HEK293 (cell line): ENCODE measurements around the gene CNTRL.
"Not testable (repeated sequence)": the region's sequence is repeated elsewhere in the genome, so short reads cannot be mapped to it uniquely, and the experiment has no call there.

Experiments used
- CTCF ChIA-PET: fragments of 350-600 bp; formaldehyde crosslinking; extraction: SDS; loops from one replicate; lab custom pipeline; 2021; ENCODE audit warnings: antibody characterized with exemption; lab: Yijun Ruan, JAX
- POLR2A ChIA-PET: fragments of 300-600 bp; formaldehyde crosslinking; extraction: SDS; loops from one replicate; lab custom pipeline; 2020; ENCODE audit warnings: antibody characterized with exemption, inconsistent platforms; lab: Yijun Ruan, JAX
- H3K27ac ChIP-seq: fragments of 200-500 bp; sonication (Bioruptor generic); 2 replicates; pipeline ENCODE4 v1.5.1; 2014; ENCODE audit warnings: low read depth, low read length, control low read depth, inconsistent platforms; ENCODE audit errors: extremely low read depth
- H3K36me3 ChIP-seq, 2 experiments: fragments of 200-500 bp in 1 of 2; sonication (Bioruptor generic) in 1 of 2; 1 replicate in 1 of 2; 2 replicates in 1 of 2; pipeline ENCODE4 v1.5.1; 2014 to 2017; ENCODE audit warnings: inconsistent platforms in 2 of 2, low read length in 2 of 2; ENCODE audit not compliant: control insufficient read depth in 2 of 2, insufficient read depth in 1 of 2
- H3K4me1 ChIP-seq: fragments of 200-500 bp; sonication (Bioruptor generic); 2 replicates; pipeline ENCODE4 v1.5.1; 2014; ENCODE audit warnings: mild to moderate bottlenecking, low read length, inconsistent platforms; ENCODE audit not compliant: control insufficient read depth, insufficient read depth
- H3K4me3 ChIP-seq: 2 replicates; pipeline ENCODE4 v1.5.1; 2011; ENCODE audit warnings: low read depth, mild to moderate bottlenecking, control low read depth, low read length, moderate library complexity
- H3K9me3 ChIP-seq: fragments of 200-500 bp; sonication (Bioruptor generic); 2 replicates; pipeline ENCODE4 v1.5.1; 2014; ENCODE audit warnings: low read depth, low read length, inconsistent platforms; ENCODE audit not compliant: control insufficient read depth, insufficient read depth
- BCL11B ChIP-seq: fragments of 450-650 bp; formaldehyde crosslinking; IDR thresholded peaks from 2 replicates; pipeline ENCODE4 v1.5.1; 2016; ENCODE audit warnings: low read depth, missing biosample characterization, missing genetic modification characterization
- GLIS1 ChIP-seq: fragments of 450-650 bp; formaldehyde crosslinking; IDR thresholded peaks from 2 replicates; pipeline ENCODE4 v1.5.1; 2016; ENCODE audit warnings: missing biosample characterization, missing genetic modification characterization
- SCRT1 ChIP-seq: fragments of 450-650 bp; formaldehyde crosslinking; IDR thresholded peaks from 2 replicates; pipeline ENCODE4 v1.5.1; 2016; ENCODE audit warnings: missing biosample characterization, missing genetic modification characterization, borderline replicate concordance
- TCF7L2 ChIP-seq: IDR thresholded peaks from 2 replicates; pipeline ENCODE4 v1.6.1; 2011; ENCODE audit warnings: low read depth, mild to moderate bottlenecking, inconsistent platforms, low read length, moderate library complexity, borderline replicate concordance
- YY2 ChIP-seq: fragments of 450-650 bp; formaldehyde crosslinking; IDR thresholded peaks from 2 replicates; pipeline ENCODE4 v1.5.1; 2016; ENCODE audit warnings: missing biosample characterization, missing genetic modification characterization
- ZBTB7A ChIP-seq: fragments of 450-650 bp; formaldehyde crosslinking; IDR thresholded peaks from 2 replicates; pipeline ENCODE4 v1.5.1; 2016; ENCODE audit warnings: low read depth, missing biosample characterization, missing genetic modification characterization
- ZIC2 ChIP-seq: fragments of 450-650 bp; formaldehyde crosslinking; IDR thresholded peaks from 2 replicates; pipeline ENCODE4 v1.5.1; 2016; ENCODE audit warnings: missing biosample characterization, missing genetic modification characterization
- ZNF138 ChIP-seq: fragments of 450-650 bp; formaldehyde crosslinking; IDR thresholded peaks from 2 replicates; pipeline ENCODE4 v1.5.1; 2016; ENCODE audit warnings: missing biosample characterization, missing genetic modification characterization, borderline replicate concordance
- ZNF140 ChIP-seq: fragments of 450-650 bp; formaldehyde crosslinking; IDR thresholded peaks from 2 replicates; pipeline ENCODE4 v1.5.1; 2016; ENCODE audit warnings: missing biosample characterization, missing genetic modification characterization
- ZNF146 ChIP-seq: fragments of 450-650 bp; formaldehyde crosslinking; IDR thresholded peaks from 2 replicates; pipeline ENCODE4 v1.5.1; 2016; ENCODE audit warnings: missing biosample characterization, missing genetic modification characterization
- ZNF19 ChIP-seq: fragments of 450-650 bp; formaldehyde crosslinking; IDR thresholded peaks from 2 replicates; pipeline ENCODE4; 2016; ENCODE audit warnings: missing biosample characterization, missing genetic modification characterization, low read depth
- ZNF23 ChIP-seq: fragments of 450-650 bp; formaldehyde crosslinking; IDR thresholded peaks from 2 replicates; pipeline ENCODE4 v1.5.1; 2016; ENCODE audit warnings: missing biosample characterization, missing genetic modification characterization, borderline replicate concordance
- ZNF274 ChIP-seq, 2 experiments: fragments of 200-500 bp in 1 of 2; fragments of 450-650 bp in 1 of 2; sonication (Bioruptor generic) in 1 of 2; formaldehyde crosslinking in 1 of 2; IDR thresholded peaks; 2 replicates each; pipeline versions ENCODE4 v1.5.1 to v1.6.1; 2014 to 2016; ENCODE audit warnings: borderline replicate concordance in 1 of 2, inconsistent platforms in 1 of 2, low read length in 1 of 2, missing biosample characterization in 1 of 2, missing genetic modification characterization in 1 of 2
- ZNF302 ChIP-seq: fragments of 450-650 bp; formaldehyde crosslinking; IDR thresholded peaks from 2 replicates; pipeline ENCODE4 v1.5.1; 2016; ENCODE audit warnings: missing biosample characterization, missing genetic modification characterization, low read depth
- ZNF404 ChIP-seq: fragments of 450-650 bp; formaldehyde crosslinking; IDR thresholded peaks from 2 replicates; pipeline ENCODE4 v1.5.1; 2017; ENCODE audit warnings: missing biosample characterization, missing genetic modification characterization
- ZNF514 ChIP-seq: fragments of 450-650 bp; formaldehyde crosslinking; IDR thresholded peaks from 2 replicates; pipeline ENCODE4 v1.5.1; 2016; ENCODE audit warnings: missing biosample characterization, missing genetic modification characterization
- ZNF555 ChIP-seq: fragments of 450-650 bp; formaldehyde crosslinking; conservative IDR thresholded peaks from 2 replicates; pipeline ENCODE4 v1.5.1; 2017; ENCODE audit warnings: missing biosample characterization, mild to moderate bottlenecking, missing genetic modification characterization, inconsistent platforms
- ZNF658 ChIP-seq: fragments of 450-650 bp; formaldehyde crosslinking; IDR thresholded peaks from 2 replicates; pipeline ENCODE4; 2016; ENCODE audit warnings: missing biosample characterization, missing genetic modification characterization
- TF ChIP-seq, protein P1 (sequence below): fragments of 450-650 bp; formaldehyde crosslinking; IDR thresholded peaks from 2 replicates; pipeline ENCODE4 v1.5.1; 2016; ENCODE audit warnings: missing biosample characterization, missing genetic modification characterization
- TF ChIP-seq, protein P2 (sequence below): fragments of 450-650 bp; formaldehyde crosslinking; IDR thresholded peaks from 2 replicates; pipeline ENCODE4 v1.5.1; 2016; ENCODE audit warnings: missing biosample characterization, missing genetic modification characterization, borderline replicate concordance
- TF ChIP-seq, protein P3 (sequence below): fragments of 450-650 bp; formaldehyde crosslinking; IDR thresholded peaks from 2 replicates; pipeline ENCODE4 v1.5.1; 2016; ENCODE audit warnings: missing biosample characterization, missing genetic modification characterization
- TF ChIP-seq, protein P4 (sequence below): fragments of 450-650 bp; formaldehyde crosslinking; IDR thresholded peaks from 2 replicates; pipeline ENCODE4 v1.5.1; 2016; ENCODE audit warnings: missing biosample characterization, missing genetic modification characterization

CNTRL gene

DNA sequence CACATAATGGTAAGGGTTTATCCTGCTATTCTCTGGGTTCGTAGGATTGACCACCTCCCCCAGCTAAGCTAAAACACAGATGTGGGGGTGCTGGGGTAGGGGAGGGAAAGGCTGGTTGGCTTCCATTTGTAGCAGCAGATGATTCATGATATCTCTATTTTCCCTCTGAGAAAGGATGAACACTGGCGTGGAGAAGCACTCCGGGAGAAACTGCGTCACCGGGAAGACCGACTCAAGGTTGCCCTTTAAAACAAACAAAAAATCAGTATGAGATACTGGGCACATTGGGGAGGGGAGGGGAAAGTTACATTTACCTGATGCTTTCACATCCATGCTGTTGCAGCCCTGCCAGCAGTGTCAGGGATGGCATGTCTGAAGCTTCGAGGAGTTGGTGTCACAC lies 98.7 kb downstream of the CNTRL start:
- Histone ChIP-seq H3K27ac (no peak overlapping the region), H3K4me3 (no peak overlapping the region), H3K9me3 (no peaks in the 10 kb centered on the region), H3K36me3 (peaks cover 4 to 75% of the 10 kb centered on the region in 2 experiments), H3K4me1 (no peaks in the 10 kb centered on the region)
- POLR2A ChIA-PET = no interaction called here
- TF ChIP-seq GLIS1 (tag by site-specific recombination) = no peak
- no peak for TF ChIP-seq ZNF146
- no peak for TF ChIP-seq ZNF658
- TF ChIP-seq, protein P1, sequence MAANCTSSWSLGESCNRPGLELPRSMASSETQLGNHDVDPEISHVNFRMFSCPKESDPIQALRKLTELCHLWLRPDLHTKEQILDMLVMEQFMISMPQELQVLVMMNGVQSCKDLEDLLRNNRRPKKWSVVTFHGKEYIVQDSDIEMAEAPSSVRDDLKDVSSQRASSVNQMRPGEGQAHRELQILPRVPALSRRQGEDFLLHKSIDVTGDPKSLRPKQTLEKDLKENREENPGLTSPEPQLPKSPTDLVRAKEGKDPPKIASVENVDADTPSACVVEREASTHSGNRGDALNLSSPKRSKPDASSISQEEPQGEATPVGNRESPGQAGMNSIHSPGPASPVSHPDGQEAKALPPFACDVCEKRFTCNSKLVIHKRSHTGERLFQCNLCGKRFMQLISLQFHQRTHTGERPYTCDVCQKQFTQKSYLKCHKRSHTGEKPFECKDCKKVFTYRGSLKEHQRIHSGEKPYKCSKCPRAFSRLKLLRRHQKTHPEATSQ (tag by site-specific recombination) = no peak
- no peak for TF ChIP-seq ZBTB7A (tag by site-specific recombination)
- TF ChIP-seq ZNF140 (tag by site-specific recombination) = no peak
- TF ChIP-seq ZNF555 = no peak
- TF ChIP-seq TCF7L2 = no peak
- TF ChIP-seq ZNF19 (tag by site-specific recombination) = no peak
- CTCF ChIA-PET = interaction anchor here (0.7 to 1.1 kb wide), 2 partner anchors 10 to 23 kb away, joined by 3 to 4 read pairs; no protein-coding TSS in a partner anchor

DNA sequence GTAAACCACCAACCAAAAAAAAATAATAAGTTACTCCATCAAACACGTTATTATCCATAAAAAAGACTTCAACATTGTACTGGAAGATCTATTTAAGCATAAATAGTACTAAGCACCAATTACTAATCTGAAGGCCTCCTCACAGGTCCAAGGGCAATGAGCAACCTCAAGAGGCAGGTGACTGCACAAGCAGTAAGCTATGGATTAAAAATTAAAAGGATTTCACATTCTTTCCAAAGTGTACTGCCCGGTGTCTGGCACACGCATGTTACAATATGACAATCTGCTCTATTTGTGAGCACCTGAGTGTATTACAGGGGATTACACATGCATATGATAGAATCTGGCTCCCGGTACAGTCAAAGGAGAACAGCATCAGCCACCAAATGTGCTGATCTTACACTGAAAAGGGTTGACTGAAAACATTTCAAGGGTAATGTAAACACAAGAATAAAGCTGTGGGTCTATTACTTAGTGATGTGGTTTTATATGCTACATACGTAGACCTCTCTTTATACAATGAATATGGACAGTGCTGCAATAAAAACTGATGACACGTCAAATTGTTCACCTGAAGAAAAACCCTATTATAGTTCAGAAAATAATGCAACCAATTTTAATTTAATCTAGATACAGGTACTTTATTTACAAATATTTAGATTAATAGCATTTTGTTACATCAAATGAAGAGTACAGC lies 104.1 kb downstream of the CNTRL start:
- H3K27ac ChIP-seq = no peak overlapping the region
- H3K4me3 ChIP-seq = no peak overlapping the region
- H3K9me3 ChIP-seq = no peaks in the 10 kb centered on the region
- POLR2A ChIA-PET = no interaction called here
- peaks cover 0 to 77% of the 10 kb centered on the region in 2 experiments; a peak in 1 of 3 replicates for H3K36me3 ChIP-seq
- no peak for TF ChIP-seq SCRT1 (tag by site-specific recombination)
- TF ChIP-seq ZNF23 (tag by site-specific recombination) = no peak
- no peak for TF ChIP-seq ZNF138 (tag by site-specific recombination)
- TF ChIP-seq, protein P2, sequence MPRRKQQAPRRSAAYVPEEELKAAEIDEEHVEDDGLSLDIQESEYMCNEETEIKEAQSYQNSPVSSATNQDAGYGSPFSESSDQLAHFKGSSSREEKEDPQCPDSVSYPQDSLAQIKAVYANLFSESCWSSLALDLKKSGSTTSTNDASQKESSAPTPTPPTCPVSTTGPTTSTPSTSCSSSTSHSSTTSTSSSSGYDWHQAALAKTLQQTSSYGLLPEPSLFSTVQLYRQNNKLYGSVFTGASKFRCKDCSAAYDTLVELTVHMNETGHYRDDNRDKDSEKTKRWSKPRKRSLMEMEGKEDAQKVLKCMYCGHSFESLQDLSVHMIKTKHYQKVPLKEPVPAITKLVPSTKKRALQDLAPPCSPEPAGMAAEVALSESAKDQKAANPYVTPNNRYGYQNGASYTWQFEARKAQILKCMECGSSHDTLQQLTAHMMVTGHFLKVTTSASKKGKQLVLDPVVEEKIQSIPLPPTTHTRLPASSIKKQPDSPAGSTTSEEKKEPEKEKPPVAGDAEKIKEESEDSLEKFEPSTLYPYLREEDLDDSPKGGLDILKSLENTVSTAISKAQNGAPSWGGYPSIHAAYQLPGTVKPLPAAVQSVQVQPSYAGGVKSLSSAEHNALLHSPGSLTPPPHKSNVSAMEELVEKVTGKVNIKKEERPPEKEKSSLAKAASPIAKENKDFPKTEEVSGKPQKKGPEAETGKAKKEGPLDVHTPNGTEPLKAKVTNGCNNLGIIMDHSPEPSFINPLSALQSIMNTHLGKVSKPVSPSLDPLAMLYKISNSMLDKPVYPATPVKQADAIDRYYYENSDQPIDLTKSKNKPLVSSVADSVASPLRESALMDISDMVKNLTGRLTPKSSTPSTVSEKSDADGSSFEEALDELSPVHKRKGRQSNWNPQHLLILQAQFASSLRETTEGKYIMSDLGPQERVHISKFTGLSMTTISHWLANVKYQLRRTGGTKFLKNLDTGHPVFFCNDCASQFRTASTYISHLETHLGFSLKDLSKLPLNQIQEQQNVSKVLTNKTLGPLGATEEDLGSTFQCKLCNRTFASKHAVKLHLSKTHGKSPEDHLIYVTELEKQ (tag by site-specific recombination) = no peak
- TF ChIP-seq YY2 (tag by site-specific recombination) = no peak
- TF ChIP-seq, protein P3, sequence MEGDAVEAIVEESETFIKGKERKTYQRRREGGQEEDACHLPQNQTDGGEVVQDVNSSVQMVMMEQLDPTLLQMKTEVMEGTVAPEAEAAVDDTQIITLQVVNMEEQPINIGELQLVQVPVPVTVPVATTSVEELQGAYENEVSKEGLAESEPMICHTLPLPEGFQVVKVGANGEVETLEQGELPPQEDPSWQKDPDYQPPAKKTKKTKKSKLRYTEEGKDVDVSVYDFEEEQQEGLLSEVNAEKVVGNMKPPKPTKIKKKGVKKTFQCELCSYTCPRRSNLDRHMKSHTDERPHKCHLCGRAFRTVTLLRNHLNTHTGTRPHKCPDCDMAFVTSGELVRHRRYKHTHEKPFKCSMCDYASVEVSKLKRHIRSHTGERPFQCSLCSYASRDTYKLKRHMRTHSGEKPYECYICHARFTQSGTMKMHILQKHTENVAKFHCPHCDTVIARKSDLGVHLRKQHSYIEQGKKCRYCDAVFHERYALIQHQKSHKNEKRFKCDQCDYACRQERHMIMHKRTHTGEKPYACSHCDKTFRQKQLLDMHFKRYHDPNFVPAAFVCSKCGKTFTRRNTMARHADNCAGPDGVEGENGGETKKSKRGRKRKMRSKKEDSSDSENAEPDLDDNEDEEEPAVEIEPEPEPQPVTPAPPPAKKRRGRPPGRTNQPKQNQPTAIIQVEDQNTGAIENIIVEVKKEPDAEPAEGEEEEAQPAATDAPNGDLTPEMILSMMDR (tag by site-specific recombination) = no peak
- TF ChIP-seq ZNF302 = no peak
- TF ChIP-seq, protein P4, sequence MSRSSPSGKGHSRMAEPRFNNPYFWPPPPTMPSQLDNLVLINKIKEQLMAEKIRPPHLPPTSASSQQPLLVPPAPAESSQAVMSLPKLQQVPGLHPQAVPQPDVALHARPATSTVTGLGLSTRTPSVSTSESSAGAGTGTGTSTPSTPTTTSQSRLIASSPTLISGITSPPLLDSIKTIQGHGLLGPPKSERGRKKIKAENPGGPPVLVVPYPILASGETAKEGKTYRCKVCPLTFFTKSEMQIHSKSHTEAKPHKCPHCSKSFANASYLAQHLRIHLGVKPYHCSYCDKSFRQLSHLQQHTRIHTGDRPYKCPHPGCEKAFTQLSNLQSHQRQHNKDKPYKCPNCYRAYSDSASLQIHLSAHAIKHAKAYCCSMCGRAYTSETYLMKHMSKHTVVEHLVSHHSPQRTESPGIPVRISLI (tag by site-specific recombination) = no peak
- no peak for TF ChIP-seq ZNF274 (IDR thresholded peaks at IDR 0.05; ENCODE audit: low read length)
- no peak for TF ChIP-seq ZNF274 (tag by site-specific recombination; IDR thresholded peaks at IDR 0.05; ENCODE audit: borderline replicate concordance)
- no peak for TF ChIP-seq ZNF514
- no peak for TF ChIP-seq ZNF404 (tag by site-specific recombination)
- TF ChIP-seq ZIC2 = no peak
- TF ChIP-seq BCL11B (tag by site-specific recombination) = no peak
- H3K4me1 ChIP-seq = peaks cover 10% of the 10 kb centered on the region
- CTCF ChIA-PET = interaction anchor here (0.6 to 0.7 kb wide), 3 partner anchors 34 to 547 kb away, joined by 3 read pairs; no protein-coding TSS in a partner anchor

DNA sequence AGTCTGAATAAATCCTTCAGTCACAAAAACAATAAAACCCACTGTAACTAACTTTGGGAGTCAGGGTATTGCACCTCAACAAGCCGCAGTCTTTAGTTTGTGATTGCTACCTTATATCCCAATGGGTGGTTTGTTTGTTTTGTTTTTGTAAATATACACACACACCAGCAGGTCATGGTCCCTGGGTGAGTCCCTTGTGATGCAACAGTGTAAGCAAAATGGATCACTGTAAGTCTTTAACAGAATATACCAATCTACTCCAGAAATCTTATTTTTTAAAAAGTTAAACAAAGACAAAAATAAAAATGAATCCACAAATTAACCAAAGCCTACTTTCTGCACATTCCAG lies 104.6 kb downstream of the CNTRL start:
- CTCF ChIA-PET, H3K27ac ChIP-seq, POLR2A ChIA-PET, H3K4me3 ChIP-seq, H3K9me3 ChIP-seq, H3K4me1 ChIP-seq: not testable (repeated sequence)
- peaks cover 0 to 77% of the 10 kb centered on the region in 2 experiments; a peak in 1 of 3 replicates for H3K36me3 ChIP-seq
